Fibroblast of villous mesenchyme (primary cell): Measurements from ENCODE around the gene RPL15. TPM values are rescaled to one million over a fixed set of nuclear protein-coding genes. Genes with fewer than 3 reads are reported as not detected.
A peak's percentile ranks its signal among the peaks of the same experiment; 100 is the strongest.
"Not testable (repeated sequence)": the region's sequence is repeated elsewhere in the genome, so short reads cannot be mapped to it uniquely, and the experiment has no call there.

Experiments used
- DNase-seq: peaks from one replicate; pipeline ENCODE4 v3.0.0-alpha.2; 2010; ENCODE audit warnings: low read depth
- H3K4me3 ChIP-seq: 2 replicates; pipeline ENCODE4 v1.5.1; 2011; ENCODE audit warnings: low read depth, mild to moderate bottlenecking, low read length
- CTCF ChIP-seq: IDR thresholded peaks from 2 replicates; pipeline ENCODE4 v1.5.1; 2012; ENCODE audit warnings: low read depth, mild to moderate bottlenecking, low read length; ENCODE audit not compliant: insufficient read depth
- total RNA-seq: library from RNA; depleted of rRNA; stranded (reverse); fragments of >200 nt; gene quantifications from 2 replicates; pipeline ENCODE4 v1.2.3, GENCODE V29; 2012

Gene RPL15
- 1,700 and 1,935 TPM in 2 replicates for total RNA-seq

- peak within 1 kb of the TSS; percentile 79 for H3K4me3 ChIP-seq
- TF ChIP-seq CTCF, result peak; percentile 51
- peak; percentile 97 for DNase-seq
Observed at GRCh38 chr3:23916886-23917678, at the start of gene RPL15, which contains the start of gene NKIRAS1. Gene RPL15 (plus strand): TSS chr3:23917132. CDS start chr3:23917860, 728 bp downstream. Gene NKIRAS1 (minus strand): TSS chr3:23916990. CDS start chr3:23910904, 6,086 bp downstream.

GRCh38 chr3:23867400-23867799, 49.5 kb upstream of the RPL15 start:
- peak; percentile 13 for TF ChIP-seq CTCF
- H3K4me3 ChIP-seq, result no peak overlapping the region
- no peak for DNase-seq

GRCh38 chr3:23867838-23868237, 49.1 kb upstream of the RPL15 start:
- TF ChIP-seq CTCF, result no peak
- H3K4me3 ChIP-seq, result no peak overlapping the region
- DNase-seq, result no peak

GRCh38 chr3:23869977-23870662, 46.8 kb upstream of the RPL15 start:
- TF ChIP-seq CTCF, result no peak
- peak; percentile 58 for DNase-seq
- H3K4me3 ChIP-seq, result no peak overlapping the region

GRCh38 chr3:23870663-23871043, 46.3 kb upstream of the RPL15 start:
- not testable (repeated sequence) for DNase-seq, H3K4me3 ChIP-seq

- not testable (repeated sequence) for H3K4me3 ChIP-seq, DNase-seq
Observed at GRCh38 chr3:23871361-23871760, 45.6 kb upstream of the RPL15 start.

- no peak for TF ChIP-seq CTCF
- no peak overlapping the region for H3K4me3 ChIP-seq
- no peak for DNase-seq
Observed at GRCh38 chr3:23872330-23872729, 44.6 kb upstream of the RPL15 start.
